A549 (cell line): ENCODE data around the gene ENGASE. TPM values are rescaled to one million over a fixed set of nuclear protein-coding genes. Genes with fewer than 3 reads are reported as not detected.
"Not testable (repeated sequence)": the region's sequence is repeated elsewhere in the genome, so short reads cannot be mapped to it uniquely, and the experiment has no call there.

Experiments
- ATAC-seq, 2 experiments: fragments of 200-7000 bp in 1 of 2; fragments of >200 bp in 1 of 2; cut with Nextera tagmentation in 1 of 2; cut with Tn5 transposase in 1 of 2; 3 replicates each; pipeline versions ENCODE4 v1.8.0 to v1.9.1; 2018 to 2020; ENCODE audit warnings: mild to moderate bottlenecking in 1 of 2, moderate library complexity in 1 of 2
- CTCF ChIA-PET: fragments of 300-600 bp; sonication (Branson Sonifier 250); formaldehyde crosslinking; extraction: SDS; loops from one replicate; lab custom pipeline; 2021; ENCODE audit warnings: antibody characterized with exemption, inconsistent platforms; lab: Yijun Ruan, JAX
- POLR2A ChIA-PET: fragments of 350-600 bp; formaldehyde crosslinking; extraction: SDS; loops from one replicate; lab custom pipeline; 2021; ENCODE audit warnings: antibody characterized with exemption, inconsistent platforms; lab: Yijun Ruan, JAX
- DNase-seq, 2 experiments: peaks; one replicate each; pipeline versions ENCODE4 v3.0.0 to v3.0.0-alpha.2; 2011 to 2016; ENCODE audit warnings: low read depth in 1 of 2, low spot score in 1 of 2
- FAIRE-seq: peaks from 2 replicates; lab custom pipeline; 2011; peaks lifted over from hg19 to GRCh38; lab: Jason Lieb, UNC
- H3K27ac ChIP-seq, 2 experiments: fragments of >200 bp; sonication (Bioruptor Twin); formaldehyde crosslinking; 3 replicates each; pipeline ENCODE4 v1.5.1; 2016 to 2017
- H3K4me1 ChIP-seq: fragments of >200 bp; sonication (Bioruptor Twin); formaldehyde crosslinking; 3 replicates; pipeline ENCODE4 v1.6.1; 2016
- H3K4me2 ChIP-seq: fragments of >200 bp; sonication (Bioruptor Twin); formaldehyde crosslinking; 3 replicates; pipeline ENCODE4 v1.6.1; 2016
- H3K4me3 ChIP-seq: fragments of >200 bp; sonication (Bioruptor Twin); formaldehyde crosslinking; 3 replicates; pipeline ENCODE4 v1.5.1; 2016
- H3K9me3 ChIP-seq: fragments of >200 bp; sonication (Bioruptor Twin); formaldehyde crosslinking; 3 replicates; pipeline ENCODE4 v1.6.1; 2016
- BCL3 ChIP-seq: fragments of >200 bp; sonication (Bioruptor Twin); formaldehyde crosslinking; IDR thresholded peaks from 3 replicates; pipeline ENCODE4 v1.6.1; 2016
- CBX2 ChIP-seq: fragments of 200-600 bp; sonication (generic); IDR thresholded peaks from 2 replicates; pipeline ENCODE4 v1.6.1; 2016; ENCODE audit warnings: low read depth, mild to moderate bottlenecking, borderline replicate concordance
- CEBPB ChIP-seq, 2 experiments: fragments of >200 bp in 1 of 2; sonication (Bioruptor Twin) in 1 of 2; formaldehyde crosslinking in 1 of 2; IDR thresholded peaks; 2 replicates each; pipeline ENCODE4 v1.6.1; 2012 to 2016
- EHF ChIP-seq: fragments of 250-450 bp; sonication (Bioruptor Pico); IDR thresholded peaks from 2 replicates; pipeline ENCODE4 v1.5.0; 2020; ENCODE audit warnings: mild to moderate bottlenecking
- EP300 ChIP-seq, 2 experiments: fragments of >200 bp; sonication (Bioruptor Twin); formaldehyde crosslinking; IDR thresholded peaks; 2 replicates in 1 of 2; 3 replicates in 1 of 2; pipeline ENCODE4 v1.6.1; 2016 to 2017
- ESRRA ChIP-seq: fragments of 150-350 bp; IDR thresholded peaks from 2 replicates; pipeline ENCODE4 v1.6.1; 2014; ENCODE audit warnings: mild to moderate bottlenecking, low read length, borderline replicate concordance
- FOSL2 ChIP-seq, 2 experiments: fragments of 450-650 bp in 1 of 2; fragments of >200 bp in 1 of 2; sonication (Bioruptor Twin) in 1 of 2; formaldehyde crosslinking; IDR thresholded peaks; 2 replicates each; pipeline versions ENCODE4 v1.5.0 to v1.6.1; 2016 to 2020; ENCODE audit warnings: mild to moderate bottlenecking in 1 of 2, moderate library complexity in 1 of 2
- HOXA7 ChIP-seq: fragments of 250-450 bp; sonication (Bioruptor Pico); IDR thresholded peaks from 2 replicates; pipeline ENCODE4 v1.5.0; 2020; ENCODE audit warnings: mild to moderate bottlenecking, moderate library complexity
- JUNB ChIP-seq: fragments of >200 bp; sonication (Bioruptor Twin); formaldehyde crosslinking; IDR thresholded peaks from 2 replicates; pipeline ENCODE4 v1.6.1; 2016
- KDM1A ChIP-seq: fragments of 200-600 bp; sonication (generic); IDR thresholded peaks from 2 replicates; pipeline ENCODE4 v1.6.1; 2016; ENCODE audit warnings: low read depth, mild to moderate bottlenecking
- MAFK ChIP-seq: fragments of 450-650 bp; IDR thresholded peaks from 2 replicates; pipeline ENCODE4 v1.6.1; 2014; ENCODE audit not compliant: partially characterized antibody
- NR3C1 ChIP-seq: fragments of >200 bp; sonication (Bioruptor Twin); formaldehyde crosslinking; IDR thresholded peaks from 3 replicates; pipeline ENCODE4 v1.6.1; 2017
- PHF8 ChIP-seq: fragments of 200-600 bp; sonication (generic); IDR thresholded peaks from 2 replicates; pipeline ENCODE4 v1.6.1; 2016; ENCODE audit warnings: low read depth, mild to moderate bottlenecking, antibody characterized with exemption, moderate library complexity, borderline replicate concordance
- POLR2A ChIP-seq: IDR thresholded peaks from 2 replicates; pipeline ENCODE4 v1.6.1; 2012; ENCODE audit warnings: mild to moderate bottlenecking, low read length
- RARB ChIP-seq: fragments of 250-450 bp; sonication (Bioruptor Pico); IDR thresholded peaks from 2 replicates; pipeline ENCODE4 v1.8.0; 2021; ENCODE audit warnings: mild to moderate bottlenecking, moderate library complexity
- RCOR1 ChIP-seq: fragments of 150-350 bp; IDR thresholded peaks from 2 replicates; pipeline ENCODE4 v1.6.1; 2014; ENCODE audit warnings: antibody characterized with exemption, low read length, low read depth
- RFX5 ChIP-seq: fragments of 450-650 bp; IDR thresholded peaks from 2 replicates; pipeline ENCODE4 v1.7.1; 2014; ENCODE audit warnings: antibody characterized with exemption, mild to moderate bottlenecking, moderate library complexity
- RNF2 ChIP-seq: fragments of 200-600 bp; sonication (generic); IDR thresholded peaks from 2 replicates; pipeline ENCODE4 v1.6.1; 2016; ENCODE audit warnings: low read depth, mild to moderate bottlenecking, antibody characterized with exemption, moderate library complexity, borderline replicate concordance
- SREBF2 ChIP-seq: fragments of 450-650 bp; IDR thresholded peaks from 2 replicates; pipeline ENCODE4 v1.6.1; 2014; ENCODE audit warnings: mild to moderate bottlenecking, moderate library complexity
- TFCP2L1 ChIP-seq: fragments of 250-450 bp; sonication (Bioruptor Pico); IDR thresholded peaks from 2 replicates; pipeline ENCODE4 v1.5.0; 2021; ENCODE audit warnings: mild to moderate bottlenecking
- ZSCAN20 ChIP-seq: fragments of 250-450 bp; sonication (Bioruptor Pico); IDR thresholded peaks from 2 replicates; pipeline ENCODE4 v1.8.0; 2022; ENCODE audit warnings: mild to moderate bottlenecking, moderate library complexity
- WGBS: methylation state at CpG from one replicate; pipeline ENCODE4 v1.1.6; 2017; ENCODE audit errors: missing lambda C conversion rate; 5-methylcytosine and 5-hydroxymethylcytosine counted together
- polyA plus RNA-seq, 4 experiments: library from polyadenylated mRNA; depleted of rRNA in 3 of 4; stranded (reverse); fragments of >200 nt; fragmentation: RNase III in 1 of 4; extraction: RNeasy Plus Mini Kit Qiagen cat#74134 plus additional on column Dnase treatment in 1 of 4; gene quantifications; 2 replicates in 3 of 4; 3 replicates in 1 of 4; pipeline ENCODE4 v1.2.3, GENCODE V29; 2011 to 2017
- TF ChIP-seq, protein P1 (sequence below): IDR thresholded peaks from 2 replicates; pipeline ENCODE4 v1.6.1; 2012; ENCODE audit warnings: low read depth, borderline replicate concordance
- TF ChIP-seq, protein P2 (sequence below): IDR thresholded peaks from 2 replicates; pipeline ENCODE4 v1.6.1; 2012
- TF ChIP-seq, protein P3 (sequence below): fragments of 250-450 bp; sonication (Bioruptor Pico); IDR thresholded peaks from 2 replicates; pipeline ENCODE4 v1.5.0; 2021; ENCODE audit warnings: mild to moderate bottlenecking, moderate library complexity, borderline replicate concordance
- TF ChIP-seq, protein P4 (sequence below): fragments of >200 bp; sonication (Bioruptor Twin); formaldehyde crosslinking; IDR thresholded peaks from 2 replicates; pipeline ENCODE4 v1.6.1; 2016
- TF ChIP-seq, protein P5 (sequence below): IDR thresholded peaks from 2 replicates; pipeline ENCODE4 v1.6.1; 2012
- TF ChIP-seq, protein P6 (sequence below): fragments of 150-350 bp; IDR thresholded peaks from 2 replicates; pipeline ENCODE4 v1.6.1; 2014; ENCODE audit warnings: low read depth, mild to moderate bottlenecking, low read length

Gene ENGASE
- polyA plus RNA-seq, 2 of the 4 experiments (the other 2 are of a cell fraction), result 13.4 to 41.7 TPM

DNA sequence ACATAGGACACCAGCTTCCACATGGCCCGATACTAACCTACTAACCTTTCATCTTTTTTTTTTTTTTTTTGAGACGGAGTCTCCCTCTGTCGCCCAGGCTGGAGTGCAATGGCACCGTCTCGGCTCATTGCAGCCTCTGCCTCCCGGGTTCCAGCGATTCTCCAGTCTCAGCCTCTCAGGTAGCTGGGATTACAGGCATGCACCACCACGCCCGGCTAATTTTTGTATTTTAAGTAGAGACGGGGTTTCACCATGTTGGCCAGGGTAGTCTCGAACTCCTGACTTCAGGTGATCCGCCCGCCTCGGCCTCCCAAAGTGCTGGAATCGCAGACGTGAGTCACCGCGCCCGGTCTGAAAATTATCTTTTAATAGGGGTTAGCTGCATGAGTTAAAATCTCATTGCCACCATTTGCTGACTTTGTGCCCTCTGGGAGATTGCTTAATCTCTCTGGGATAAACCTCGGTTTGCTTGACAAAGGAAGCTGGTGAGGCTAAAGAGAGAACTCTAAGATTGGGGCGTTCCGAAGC is 439 bp upstream of the ENGASE start:
- Histone ChIP-seq H3K27ac (peak overlapping the region; percentile 12 to 75; a peak in 4 of 6 replicates), H3K4me1 (peaks cover 12% of the 10 kb centered on the region; the same call in 2 of the 3 replicates), H3K4me2 (peak overlapping the region; percentile 37), H3K4me3 (0 out of 3 replicates have a peak overlapping the region, but pooled peaks have one; percentile 6)
- H3K9me3 ChIP-seq; ATAC-seq; FAIRE-seq; DNase-seq; TF ChIP-seq FOSL2 (IDR thresholded peaks at IDR 0.05): not testable (repeated sequence)
- TF ChIP-seq CEBPB (IDR thresholded peaks at IDR 0.05), result peak; percentile 79 to 91; a peak in 3 of 4 replicates
- peak; percentile 39 for TF ChIP-seq FOSL2 (CRISPR knock-in tag; IDR thresholded peaks at IDR 0.05)
- TF ChIP-seq, protein P1, sequence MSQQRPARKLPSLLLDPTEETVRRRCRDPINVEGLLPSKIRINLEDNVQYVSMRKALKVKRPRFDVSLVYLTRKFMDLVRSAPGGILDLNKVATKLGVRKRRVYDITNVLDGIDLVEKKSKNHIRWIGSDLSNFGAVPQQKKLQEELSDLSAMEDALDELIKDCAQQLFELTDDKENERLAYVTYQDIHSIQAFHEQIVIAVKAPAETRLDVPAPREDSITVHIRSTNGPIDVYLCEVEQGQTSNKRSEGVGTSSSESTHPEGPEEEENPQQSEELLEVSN, result peak; percentile 63; the same call in 1 of the 2 replicates
- TF ChIP-seq, protein P2, sequence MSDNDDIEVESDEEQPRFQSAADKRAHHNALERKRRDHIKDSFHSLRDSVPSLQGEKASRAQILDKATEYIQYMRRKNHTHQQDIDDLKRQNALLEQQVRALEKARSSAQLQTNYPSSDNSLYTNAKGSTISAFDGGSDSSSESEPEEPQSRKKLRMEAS, result peak; percentile 70; the same call in 1 of the 2 replicates
- ChIA-PET CTCF (interaction anchor here (0.6 to 10.9 kb wide), 13 partner anchors 9 to 635 kb away, joined by 3 to 147 read pairs (median 5); partner anchors contain the start of gene RBFOX3), POLR2A (interaction anchor here (0.6 to 1.2 kb wide), 5 partner anchors 13 to 63 kb away, joined by 3 to 5 read pairs (median 3); no protein-coding TSS in a partner anchor)
- 54% methylated on average over 22 of the region's 22 CpGs for WGBS

- CTCF ChIA-PET, result interaction anchor here (1.2 to 10.9 kb wide), 5 partner anchors 11 to 318 kb away, joined by 4 to 147 read pairs (median 28); no protein-coding TSS in a partner anchor
Measured at GRCh38 chr17:79075446-79075750, 774 bp downstream of the ENGASE start.

GRCh38 chr17:79075861-79076406 is 1.3 kb downstream of the ENGASE start:
- Histone ChIP-seq H3K27ac (peak overlapping the region in 1 of 2 experiments; percentile 91; a peak in 2 of 6 replicates), H3K4me1 (peaks cover 12% of the 10 kb centered on the region; the same call in 2 of the 3 replicates), H3K9me3 (no peaks in the 10 kb centered on the region), H3K4me3 (peak overlapping the region; percentile 79), H3K4me2 (peak overlapping the region; percentile 87)
- 89% methylated on average over 9 of the region's 9 CpGs for WGBS
- ATAC-seq (no peak), DNase-seq (no peak), FAIRE-seq (no peak)
- ChIA-PET CTCF (interaction anchor here (1.6 to 10.9 kb wide), 3 partner anchors 10 to 318 kb away, joined by 4 to 147 read pairs (median 28); no protein-coding TSS in a partner anchor), POLR2A (no interaction called here)
- no peak for TF ChIP-seq RARB
- no peak for TF ChIP-seq JUNB
- TF ChIP-seq, protein P3, sequence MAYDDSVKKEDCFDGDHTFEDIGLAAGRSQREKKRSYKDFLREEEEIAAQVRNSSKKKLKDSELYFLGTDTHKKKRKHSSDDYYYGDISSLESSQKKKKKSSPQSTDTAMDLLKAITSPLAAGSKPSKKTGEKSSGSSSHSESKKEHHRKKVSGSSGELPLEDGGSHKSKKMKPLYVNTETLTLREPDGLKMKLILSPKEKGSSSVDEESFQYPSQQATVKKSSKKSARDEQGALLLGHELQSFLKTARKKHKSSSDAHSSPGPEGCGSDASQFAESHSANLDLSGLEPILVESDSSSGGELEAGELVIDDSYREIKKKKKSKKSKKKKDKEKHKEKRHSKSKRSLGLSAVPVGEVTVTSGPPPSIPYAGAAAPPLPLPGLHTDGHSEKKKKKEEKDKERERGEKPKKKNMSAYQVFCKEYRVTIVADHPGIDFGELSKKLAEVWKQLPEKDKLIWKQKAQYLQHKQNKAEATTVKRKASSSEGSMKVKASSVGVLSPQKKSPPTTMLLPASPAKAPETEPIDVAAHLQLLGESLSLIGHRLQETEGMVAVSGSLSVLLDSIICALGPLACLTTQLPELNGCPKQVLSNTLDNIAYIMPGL (CRISPR knock-in tag), result no peak
- TF ChIP-seq BCL3, result no peak
- TF ChIP-seq POLR2A, result no peak
- TF ChIP-seq, protein P4, sequence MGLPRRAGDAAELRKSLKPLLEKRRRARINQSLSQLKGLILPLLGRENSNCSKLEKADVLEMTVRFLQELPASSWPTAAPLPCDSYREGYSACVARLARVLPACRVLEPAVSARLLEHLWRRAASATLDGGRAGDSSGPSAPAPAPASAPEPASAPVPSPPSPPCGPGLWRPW, result no peak
- TF ChIP-seq, protein P5, sequence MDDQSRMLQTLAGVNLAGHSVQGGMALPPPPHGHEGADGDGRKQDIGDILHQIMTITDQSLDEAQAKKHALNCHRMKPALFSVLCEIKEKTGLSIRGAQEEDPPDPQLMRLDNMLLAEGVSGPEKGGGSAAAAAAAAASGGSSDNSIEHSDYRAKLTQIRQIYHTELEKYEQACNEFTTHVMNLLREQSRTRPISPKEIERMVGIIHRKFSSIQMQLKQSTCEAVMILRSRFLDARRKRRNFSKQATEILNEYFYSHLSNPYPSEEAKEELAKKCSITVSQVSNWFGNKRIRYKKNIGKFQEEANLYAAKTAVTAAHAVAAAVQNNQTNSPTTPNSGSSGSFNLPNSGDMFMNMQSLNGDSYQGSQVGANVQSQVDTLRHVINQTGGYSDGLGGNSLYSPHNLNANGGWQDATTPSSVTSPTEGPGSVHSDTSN, result no peak
- no peak for TF ChIP-seq MAFK
- no peak for TF ChIP-seq ESRRA
- TF ChIP-seq RCOR1, result no peak

More at GRCh38 chr17:79075446-79075750, 774 bp downstream of the ENGASE start:
- Histone ChIP-seq H3K27ac (peak overlapping the region; percentile 81 to 91), H3K4me1 (peaks cover 12% of the 10 kb centered on the region; the same call in 2 of the 3 replicates), H3K4me3 (peak overlapping the region; percentile 79), H3K4me2 (peak overlapping the region; percentile 87), H3K9me3 (no peaks in the 10 kb centered on the region)
- POLR2A ChIA-PET, result interaction anchor here (1.2 kb wide), 1 partner anchor 12 kb away, joined by 4 read pairs; no protein-coding TSS in a partner anchor
- TF ChIP-seq BCL3, result no peak
- TF ChIP-seq, protein P2, result no peak
- TF ChIP-seq ZSCAN20 (CRISPR knock-in tag), result no peak
- no peak for TF ChIP-seq NR3C1
- TF ChIP-seq HOXA7 (CRISPR knock-in tag), result no peak
- TF ChIP-seq SREBF2, result no peak
- TF ChIP-seq RFX5, result no peak
- no peak for TF ChIP-seq RNF2
- no peak for TF ChIP-seq TFCP2L1 (CRISPR knock-in tag)
- TF ChIP-seq, protein P6, sequence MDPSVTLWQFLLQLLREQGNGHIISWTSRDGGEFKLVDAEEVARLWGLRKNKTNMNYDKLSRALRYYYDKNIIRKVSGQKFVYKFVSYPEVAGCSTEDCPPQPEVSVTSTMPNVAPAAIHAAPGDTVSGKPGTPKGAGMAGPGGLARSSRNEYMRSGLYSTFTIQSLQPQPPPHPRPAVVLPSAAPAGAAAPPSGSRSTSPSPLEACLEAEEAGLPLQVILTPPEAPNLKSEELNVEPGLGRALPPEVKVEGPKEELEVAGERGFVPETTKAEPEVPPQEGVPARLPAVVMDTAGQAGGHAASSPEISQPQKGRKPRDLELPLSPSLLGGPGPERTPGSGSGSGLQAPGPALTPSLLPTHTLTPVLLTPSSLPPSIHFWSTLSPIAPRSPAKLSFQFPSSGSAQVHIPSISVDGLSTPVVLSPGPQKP, result no peak
- no peak for TF ChIP-seq EHF
- TF ChIP-seq CBX2, result no peak
- no peak for TF ChIP-seq EP300 (IDR thresholded peaks at IDR 0.05)
- no peak for TF ChIP-seq PHF8
- no peak for TF ChIP-seq RCOR1
- TF ChIP-seq KDM1A, result no peak
- WGBS, result 35% methylated on average over 6 of the region's 6 CpGs
- DNase-seq (no peak), ATAC-seq (peak; percentile 22 to 40), FAIRE-seq (no peak)
